Subcutaneous adipose tissue (tissue), 4 donors: ENCODE data around the gene FOXC1. TPM values are rescaled to one million over a fixed set of nuclear protein-coding genes. Genes with fewer than 3 reads are reported as not detected.

Source experiments
- total RNA-seq, 4 donors: library from RNA; depleted of rRNA; stranded (reverse); fragments of >200 nt; gene quantifications; one replicate each; pipeline ENCODE4 v1.1.0, GENCODE V29; 2016
- TF ChIP-seq, protein P1 (sequence below): fragments of 450-650 bp; IDR thresholded peaks from one replicate; pipeline ENCODE4 v1.5.1; 2016; ENCODE audit warnings: low read depth, mild to moderate bottlenecking, control low read depth, antibody characterized with exemption, moderate library complexity

FOXC1 gene
- total RNA-seq, 4 donors from 2014 or later, result 4.8 to 11.3 (median 8.6) TPM

DNA sequence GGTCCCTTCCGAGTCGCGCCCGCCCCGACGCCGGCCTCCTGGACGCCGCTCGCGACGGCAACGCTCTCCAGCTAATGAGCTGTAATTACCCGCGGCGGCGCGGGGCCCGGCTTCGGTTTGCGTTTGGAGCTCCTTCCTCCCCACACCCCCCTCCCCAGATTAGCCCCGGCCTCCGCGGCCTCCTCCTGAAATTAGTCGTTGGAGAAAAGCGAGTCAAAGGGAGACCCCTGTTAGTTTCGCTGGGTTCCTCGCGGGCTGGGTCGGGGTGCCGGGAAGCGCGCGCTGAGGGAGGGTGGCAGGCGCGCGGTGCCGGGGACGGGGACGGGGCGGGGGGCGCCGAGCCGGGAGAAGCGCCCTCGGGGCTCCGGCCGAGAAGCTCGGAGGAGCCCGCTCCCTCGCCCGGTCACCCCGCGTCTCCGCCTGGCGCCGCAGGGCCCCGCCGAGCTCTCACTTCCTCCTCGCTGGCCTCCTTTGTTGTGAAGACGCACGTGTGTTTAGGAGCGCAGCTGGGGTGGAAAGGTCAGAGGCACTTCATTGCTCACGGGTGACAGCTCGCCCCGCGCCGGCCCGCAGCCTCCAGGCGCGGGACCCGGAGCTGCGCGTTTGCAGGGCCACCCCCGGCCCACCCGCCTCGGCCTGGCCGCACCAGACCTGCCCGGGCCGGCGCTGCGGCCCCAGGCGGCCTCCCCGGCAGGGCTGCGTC is 4.9 kb downstream of the FOXC1 start:
- TF ChIP-seq, protein P1, sequence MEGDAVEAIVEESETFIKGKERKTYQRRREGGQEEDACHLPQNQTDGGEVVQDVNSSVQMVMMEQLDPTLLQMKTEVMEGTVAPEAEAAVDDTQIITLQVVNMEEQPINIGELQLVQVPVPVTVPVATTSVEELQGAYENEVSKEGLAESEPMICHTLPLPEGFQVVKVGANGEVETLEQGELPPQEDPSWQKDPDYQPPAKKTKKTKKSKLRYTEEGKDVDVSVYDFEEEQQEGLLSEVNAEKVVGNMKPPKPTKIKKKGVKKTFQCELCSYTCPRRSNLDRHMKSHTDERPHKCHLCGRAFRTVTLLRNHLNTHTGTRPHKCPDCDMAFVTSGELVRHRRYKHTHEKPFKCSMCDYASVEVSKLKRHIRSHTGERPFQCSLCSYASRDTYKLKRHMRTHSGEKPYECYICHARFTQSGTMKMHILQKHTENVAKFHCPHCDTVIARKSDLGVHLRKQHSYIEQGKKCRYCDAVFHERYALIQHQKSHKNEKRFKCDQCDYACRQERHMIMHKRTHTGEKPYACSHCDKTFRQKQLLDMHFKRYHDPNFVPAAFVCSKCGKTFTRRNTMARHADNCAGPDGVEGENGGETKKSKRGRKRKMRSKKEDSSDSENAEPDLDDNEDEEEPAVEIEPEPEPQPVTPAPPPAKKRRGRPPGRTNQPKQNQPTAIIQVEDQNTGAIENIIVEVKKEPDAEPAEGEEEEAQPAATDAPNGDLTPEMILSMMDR, result no peak

DNA sequence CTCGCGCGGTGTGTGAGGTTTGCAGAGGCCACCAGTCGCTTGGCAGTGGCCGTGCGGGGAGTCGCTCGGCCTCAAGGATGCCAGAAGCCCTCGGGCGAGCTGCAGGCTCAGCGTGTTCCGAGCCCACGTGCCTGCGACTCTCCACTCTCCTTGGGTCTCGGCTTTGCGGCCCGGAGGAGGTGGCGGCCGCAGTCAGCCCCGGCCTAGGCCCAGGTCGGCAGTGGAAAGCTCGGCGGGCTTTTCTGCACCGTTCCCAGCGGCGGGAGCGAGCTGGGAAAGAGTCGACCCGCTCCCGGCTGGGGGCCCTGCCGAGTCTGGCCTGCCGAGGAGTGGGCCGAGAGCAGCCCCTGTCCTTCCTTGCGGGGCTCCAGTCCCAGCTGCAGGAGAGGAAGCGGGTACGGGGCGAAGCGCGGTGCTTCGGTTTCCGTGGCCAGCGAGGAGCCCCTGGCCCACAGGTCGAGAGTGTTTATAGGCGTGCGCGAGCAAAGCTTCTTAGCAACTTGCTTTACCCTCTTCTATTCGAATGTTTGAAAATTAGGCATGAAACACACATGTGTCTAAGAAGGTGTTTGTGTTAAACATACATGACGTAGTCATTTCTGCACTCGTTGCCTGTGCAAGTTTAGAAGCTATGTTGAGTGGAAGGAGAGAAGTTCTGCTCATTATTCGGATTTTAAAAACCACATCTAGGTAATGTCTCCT is 5.6 kb downstream of the FOXC1 start:
- TF ChIP-seq, protein P1, result no peak

DNA sequence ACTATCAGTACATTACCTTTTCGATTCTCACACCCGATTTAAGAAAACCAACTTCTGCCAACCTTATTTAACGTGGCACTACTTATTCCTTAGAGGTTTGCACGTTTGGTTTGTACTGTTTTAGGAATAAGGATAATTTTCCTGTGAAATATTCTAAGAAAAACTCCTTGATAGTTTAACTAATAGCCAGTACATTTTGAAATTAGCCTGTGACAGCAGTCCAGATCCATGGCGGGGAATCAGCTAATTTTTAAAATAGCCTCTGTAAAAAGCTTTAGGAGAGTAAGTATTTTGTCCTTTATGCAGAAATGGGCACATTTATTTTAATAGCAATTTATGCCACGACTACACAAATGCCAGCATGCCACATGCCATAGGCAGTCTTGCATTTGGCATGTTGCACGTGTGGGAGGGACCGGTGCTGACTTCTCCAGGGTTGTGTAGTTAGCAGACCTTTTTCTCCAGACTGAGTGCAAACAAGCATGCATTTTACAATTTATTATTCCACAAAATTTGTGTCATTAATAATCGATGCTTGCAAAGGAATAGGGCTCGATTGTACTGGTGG is 6.2 kb downstream of the FOXC1 start:
- TF ChIP-seq, protein P1, result no peak

DNA sequence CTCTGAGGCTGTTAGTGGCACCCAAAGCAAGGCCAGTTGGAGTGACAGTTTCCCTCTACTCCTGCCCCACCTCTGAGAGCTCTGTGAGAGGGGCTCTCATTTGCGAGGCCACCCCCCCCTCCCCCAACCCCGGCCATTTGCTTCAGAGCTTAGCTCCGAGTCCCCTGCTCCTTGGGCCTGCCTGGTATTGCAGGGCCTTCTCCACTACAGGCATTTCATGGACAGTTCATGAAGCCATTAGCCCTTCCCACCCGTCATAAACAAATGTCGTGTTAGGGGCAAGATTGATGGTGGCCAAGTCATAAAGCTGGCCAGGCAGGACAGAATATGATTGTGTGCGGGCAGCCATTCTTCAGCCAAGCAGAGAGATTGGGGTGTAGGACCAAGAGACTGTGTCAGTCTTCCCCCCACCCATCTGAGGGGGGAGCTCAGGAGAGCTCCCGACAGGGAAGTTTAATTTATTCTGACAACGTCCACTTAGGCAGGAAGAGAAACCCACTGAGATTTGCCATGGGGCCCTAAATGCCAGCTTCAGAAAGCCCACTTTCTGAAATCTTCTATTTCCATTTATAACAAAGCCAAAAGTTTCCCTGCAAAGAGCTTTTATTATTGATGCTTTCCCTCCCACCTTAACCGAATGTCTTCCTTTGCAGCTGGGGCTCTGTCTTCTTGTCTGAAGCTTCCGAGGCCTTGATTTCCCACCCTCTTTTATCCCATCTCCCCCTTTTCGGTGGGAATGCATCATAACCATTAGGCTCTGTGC is 7.2 kb downstream of the FOXC1 start:
- TF ChIP-seq, protein P1, result no peak

DNA sequence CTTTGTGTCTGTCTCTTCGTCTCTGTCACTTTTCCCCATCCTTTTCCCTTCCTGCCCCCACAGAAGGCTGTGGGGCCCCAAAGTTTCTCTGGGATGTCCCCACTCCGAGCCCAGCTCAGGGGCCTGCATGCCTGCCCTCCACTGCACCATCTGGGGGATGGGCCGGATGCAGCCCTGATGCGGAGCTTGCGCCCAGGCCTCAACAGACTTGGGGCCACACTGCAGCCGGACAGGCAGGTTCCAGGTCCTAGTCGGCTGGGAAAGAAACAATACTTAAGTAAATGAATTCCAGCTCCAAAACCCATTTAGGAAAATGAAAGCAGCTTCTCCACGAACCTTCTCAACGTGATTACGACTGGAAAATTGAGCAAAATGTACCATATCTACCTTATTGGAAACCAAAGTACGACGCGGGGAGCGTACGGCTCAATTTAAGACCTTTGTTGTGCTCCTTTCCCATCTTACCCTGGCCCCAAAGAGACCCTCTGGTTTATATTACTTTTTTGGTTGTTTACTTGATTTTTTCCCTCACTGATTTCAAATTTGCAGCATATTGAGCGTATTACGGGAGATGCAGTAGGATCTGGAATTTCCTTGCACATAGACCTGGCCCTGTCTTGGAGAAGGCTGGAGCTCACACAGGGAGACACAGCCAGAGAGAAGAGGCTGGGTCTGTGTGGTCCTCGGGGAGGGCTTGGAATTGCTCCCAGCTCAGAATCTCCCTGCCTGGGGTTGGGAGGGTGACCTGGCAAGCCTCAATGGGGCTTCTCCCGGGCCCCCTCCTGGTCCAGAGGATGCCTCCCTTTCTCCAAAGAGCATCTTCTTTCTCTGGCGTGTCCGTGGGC is 8.0 kb downstream of the FOXC1 start:
- TF ChIP-seq, protein P1, result no peak

DNA sequence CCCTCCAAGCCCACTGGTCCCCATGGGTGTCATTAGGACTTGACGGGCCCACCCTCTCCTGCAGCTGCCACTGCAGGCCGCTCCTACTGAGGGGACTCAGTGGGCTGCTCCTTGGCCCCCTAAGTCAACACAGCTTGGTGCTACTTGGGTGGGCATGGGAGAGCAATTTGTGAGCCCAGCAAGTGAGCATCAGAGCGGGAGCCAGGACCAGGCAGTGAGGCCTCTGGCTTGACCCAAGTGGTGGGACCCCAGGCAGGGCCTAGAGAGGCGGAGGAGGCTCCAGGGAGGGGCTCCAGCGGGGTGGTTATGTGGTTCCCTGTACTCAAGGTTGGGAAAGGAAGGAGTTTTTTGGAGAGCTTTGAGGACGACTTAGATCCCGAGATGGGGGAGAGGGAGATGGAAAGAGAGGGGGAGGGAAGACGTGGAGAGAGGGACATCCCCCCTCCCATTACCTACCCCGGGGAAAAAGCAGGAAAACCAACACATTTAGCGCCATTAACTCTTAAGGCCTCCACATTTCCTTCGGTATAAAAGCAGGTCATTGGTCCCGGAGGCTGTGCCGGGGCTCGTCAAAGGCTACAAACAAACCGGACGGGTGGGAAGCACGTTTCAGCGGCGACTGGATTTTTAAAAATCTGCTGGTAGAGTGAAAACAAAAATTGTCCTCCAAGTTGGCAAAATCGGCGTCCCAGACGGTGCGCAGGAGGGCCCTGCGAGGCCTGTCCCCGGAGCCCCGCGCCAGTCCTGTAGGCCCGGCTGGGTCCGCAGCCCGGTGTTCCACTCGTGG is 8.8 kb downstream of the FOXC1 start:
- TF ChIP-seq, protein P1, result no peak
